ENCODE measurements around the gene CPA5.

The CPA5 gene

DNA sequence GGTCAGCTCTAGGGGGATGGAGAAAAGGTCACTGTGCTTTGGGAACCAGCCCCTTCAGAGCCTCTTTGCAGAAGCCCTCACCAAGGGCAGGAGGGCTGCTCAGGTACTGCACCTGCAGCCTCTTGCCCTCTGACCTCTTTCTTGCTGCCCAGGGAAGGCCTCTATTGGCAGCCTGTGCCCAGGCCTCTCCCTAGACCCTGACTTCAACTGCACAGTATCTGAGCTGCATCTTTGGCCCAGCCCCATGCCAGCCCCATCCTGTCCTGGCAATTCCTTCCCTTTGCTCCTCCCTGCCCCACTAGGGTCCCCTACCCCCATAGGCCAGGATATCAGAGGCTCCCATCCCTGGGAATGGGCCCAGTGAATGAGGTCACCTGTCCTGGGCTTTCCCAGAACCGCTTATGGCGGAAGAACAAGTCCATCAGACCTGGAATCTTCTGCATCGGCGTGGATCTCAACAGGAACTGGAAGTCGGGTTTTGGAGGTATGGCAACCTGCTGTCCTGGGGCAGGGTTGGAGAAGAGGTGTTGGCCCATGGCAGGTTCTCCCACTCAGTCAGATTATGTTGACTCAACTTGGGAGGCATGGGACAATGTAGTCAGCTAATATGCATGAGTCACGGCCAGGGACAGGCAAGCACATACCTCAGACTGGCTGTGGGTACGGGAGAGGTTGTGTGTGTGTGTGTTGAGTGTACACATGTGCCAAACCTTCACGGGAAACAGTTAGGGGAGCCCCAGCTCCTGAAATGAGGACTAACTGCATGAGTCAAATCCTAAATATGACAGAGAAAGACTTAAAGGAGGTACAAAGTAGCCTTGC is 18.6 kb downstream of the CPA5 start:
- Mint-ChIP-seq H3K27me3 (ENCODE audit: low read depth) (no peaks in the 10 kb centered on the region), H3K4me3 (no peak overlapping the region), H3K36me3 (ENCODE audit: low read depth) (no peaks in the 10 kb centered on the region), H3K9me3 (peaks cover 16% of the 10 kb centered on the region), H3K27ac (peak overlapping the region; percentile 81 to 93 (median 87)), H3K4me1 (peaks cover 47% of the 10 kb centered on the region)
- TF ChIP-seq, protein P1, sequence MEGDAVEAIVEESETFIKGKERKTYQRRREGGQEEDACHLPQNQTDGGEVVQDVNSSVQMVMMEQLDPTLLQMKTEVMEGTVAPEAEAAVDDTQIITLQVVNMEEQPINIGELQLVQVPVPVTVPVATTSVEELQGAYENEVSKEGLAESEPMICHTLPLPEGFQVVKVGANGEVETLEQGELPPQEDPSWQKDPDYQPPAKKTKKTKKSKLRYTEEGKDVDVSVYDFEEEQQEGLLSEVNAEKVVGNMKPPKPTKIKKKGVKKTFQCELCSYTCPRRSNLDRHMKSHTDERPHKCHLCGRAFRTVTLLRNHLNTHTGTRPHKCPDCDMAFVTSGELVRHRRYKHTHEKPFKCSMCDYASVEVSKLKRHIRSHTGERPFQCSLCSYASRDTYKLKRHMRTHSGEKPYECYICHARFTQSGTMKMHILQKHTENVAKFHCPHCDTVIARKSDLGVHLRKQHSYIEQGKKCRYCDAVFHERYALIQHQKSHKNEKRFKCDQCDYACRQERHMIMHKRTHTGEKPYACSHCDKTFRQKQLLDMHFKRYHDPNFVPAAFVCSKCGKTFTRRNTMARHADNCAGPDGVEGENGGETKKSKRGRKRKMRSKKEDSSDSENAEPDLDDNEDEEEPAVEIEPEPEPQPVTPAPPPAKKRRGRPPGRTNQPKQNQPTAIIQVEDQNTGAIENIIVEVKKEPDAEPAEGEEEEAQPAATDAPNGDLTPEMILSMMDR (IDR thresholded peaks at IDR 0.05; ENCODE audit: unreplicated experiment in 3 of 3), result no peak

DNA sequence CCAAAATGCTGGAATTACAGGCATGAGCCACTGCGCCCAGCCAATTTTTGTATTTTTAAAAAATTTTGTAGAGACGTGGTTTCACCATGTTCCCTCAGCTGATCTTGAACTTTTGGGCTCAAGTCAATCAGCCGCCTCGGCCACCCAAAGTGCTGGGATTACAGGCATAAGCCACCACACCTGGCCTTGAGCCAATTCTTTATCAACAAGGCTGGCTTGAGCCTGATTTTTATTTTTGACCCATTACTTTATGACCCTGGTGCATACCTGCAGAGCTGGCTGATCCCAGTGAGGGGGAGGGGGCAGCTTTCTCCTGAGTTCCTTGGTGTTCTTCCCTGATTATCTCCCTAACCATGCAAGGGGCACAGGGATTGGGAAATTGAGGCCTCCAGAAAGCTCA is 19.8 kb downstream of the CPA5 start:
- no peaks in the 10 kb centered on the region for H3K27me3 Mint-ChIP-seq (ENCODE audit: low read depth)
- peak overlapping the region; percentile 93 to 99 (median 94) for H3K27ac Mint-ChIP-seq
- H3K36me3 Mint-ChIP-seq (ENCODE audit: low read depth), result no peaks in the 10 kb centered on the region
- TF ChIP-seq, protein P1 (IDR thresholded peaks at IDR 0.05; ENCODE audit: unreplicated experiment in 3 of 3), result no peak
- no peak overlapping the region for H3K4me3 Mint-ChIP-seq
- H3K4me1 Mint-ChIP-seq, result peaks cover 59% of the 10 kb centered on the region
- peaks cover 12% of the 10 kb centered on the region for H3K9me3 Mint-ChIP-seq

DNA sequence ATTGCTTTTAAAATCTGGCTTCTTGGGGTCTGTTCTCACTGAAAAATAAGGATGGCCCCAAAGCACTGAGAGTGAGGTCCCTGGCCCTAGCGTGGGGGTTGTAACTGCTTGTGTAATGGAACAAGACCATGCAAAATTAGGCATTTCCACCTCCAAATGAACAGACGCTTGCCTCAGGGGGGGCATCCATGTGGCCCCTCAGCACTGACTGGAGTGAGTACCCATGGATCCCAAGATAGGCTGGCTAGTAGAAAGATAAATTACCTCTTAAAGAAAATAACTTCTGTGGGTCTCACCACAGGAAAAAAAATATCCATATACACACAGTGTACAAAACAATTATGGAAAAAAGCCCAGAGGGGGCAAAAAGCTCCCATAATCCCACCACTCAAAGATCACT is 20.5 kb downstream of the CPA5 start:
- no peaks in the 10 kb centered on the region for H3K36me3 Mint-ChIP-seq (ENCODE audit: low read depth)
- peak overlapping the region in 2 of 3 experiments; percentile 22 to 65 for H3K4me3 Mint-ChIP-seq
- H3K27me3 Mint-ChIP-seq (ENCODE audit: low read depth), result no peaks in the 10 kb centered on the region
- H3K9me3 Mint-ChIP-seq, result peaks cover 7% of the 10 kb centered on the region
- H3K4me1 Mint-ChIP-seq, result peaks cover 65% of the 10 kb centered on the region
- peak overlapping the region; percentile 93 to 99 (median 94) for H3K27ac Mint-ChIP-seq
- TF ChIP-seq, protein P1 (IDR thresholded peaks at IDR 0.05; ENCODE audit: unreplicated experiment in 3 of 3), result no peak

DNA sequence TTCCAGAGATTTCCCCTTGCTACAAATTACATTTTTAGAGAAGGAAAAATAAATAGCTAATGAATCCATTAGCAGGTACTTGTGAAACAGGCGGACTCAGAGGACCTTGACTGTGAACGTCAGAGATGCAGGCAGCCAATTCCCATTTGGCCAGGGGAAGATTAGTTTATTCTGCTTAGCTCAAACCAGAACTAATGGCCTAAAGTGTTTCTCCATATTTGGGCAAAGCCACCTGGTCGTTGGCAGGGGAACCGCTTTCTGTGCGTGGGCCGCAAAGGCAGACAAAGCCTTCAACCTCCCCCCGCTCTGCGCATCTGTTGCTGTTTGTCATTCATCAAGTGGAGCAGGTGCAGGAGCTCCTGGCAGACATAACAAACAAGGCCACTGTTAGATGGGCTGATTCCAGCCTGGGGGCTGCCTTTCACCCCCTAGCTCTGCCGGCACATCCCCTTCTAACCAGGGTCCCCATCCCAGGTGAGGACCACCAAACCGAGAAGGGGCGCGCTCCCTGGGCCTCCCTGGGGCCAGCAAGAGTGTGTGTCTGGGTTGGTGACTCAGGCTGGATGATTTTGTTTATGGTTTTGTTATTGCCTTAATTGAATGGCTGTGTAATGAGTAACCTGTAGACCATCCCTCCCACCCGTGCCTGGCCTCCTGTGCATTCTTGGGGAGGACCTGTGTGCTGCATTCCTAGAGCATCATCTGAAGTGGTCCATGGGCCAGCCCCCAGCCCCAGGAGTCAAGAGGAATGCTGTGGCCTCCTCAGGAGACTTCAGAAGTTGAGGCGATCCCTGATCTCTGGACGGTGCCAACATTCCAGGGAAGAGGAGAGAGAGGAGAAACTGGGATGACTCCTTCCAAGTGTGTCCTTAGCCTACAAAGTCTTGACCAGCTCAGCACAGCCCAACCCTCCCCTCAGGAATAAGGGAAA is 21.2 kb downstream of the CPA5 start:
- peak overlapping the region; percentile 93 to 99 (median 94) for H3K27ac Mint-ChIP-seq

DNA sequence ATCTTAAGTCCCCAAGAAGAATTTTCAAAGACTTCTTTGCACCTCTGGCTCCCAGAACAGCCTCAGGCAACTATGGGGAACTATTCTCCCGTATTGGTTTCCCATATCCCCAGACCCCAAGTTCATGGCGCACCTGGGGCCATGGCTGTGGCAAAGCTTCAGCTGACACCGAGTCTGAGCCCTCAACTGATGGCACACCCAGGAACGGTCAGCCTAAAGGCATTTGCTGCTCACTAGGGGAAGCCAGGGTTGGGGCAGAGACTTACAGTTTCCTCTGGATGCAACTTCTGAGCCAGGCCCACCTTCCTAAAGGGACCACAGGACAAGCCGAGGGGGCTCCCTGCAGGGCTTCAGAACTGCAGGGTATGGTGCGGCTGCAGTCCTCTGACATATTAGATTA is 21.9 kb downstream of the CPA5 start:
- no peaks in the 10 kb centered on the region for H3K36me3 Mint-ChIP-seq (ENCODE audit: low read depth)
- no peaks in the 10 kb centered on the region for H3K9me3 Mint-ChIP-seq
- H3K27ac Mint-ChIP-seq, result peak overlapping the region; percentile 93 to 99 (median 94)
- H3K4me3 Mint-ChIP-seq, result peak overlapping the region in 1 of 3 experiments; percentile 43
- H3K27me3 Mint-ChIP-seq (ENCODE audit: low read depth), result no peaks in the 10 kb centered on the region
- peaks cover 73% of the 10 kb centered on the region for H3K4me1 Mint-ChIP-seq
- TF ChIP-seq, protein P1 (IDR thresholded peaks at IDR 0.05; ENCODE audit: unreplicated experiment in 3 of 3), result no peak

More for the DNA sequence above, 21.2 kb downstream of the CPA5 start:
- Mint-ChIP-seq H3K4me1 (peaks cover 72% of the 10 kb centered on the region), H3K4me3 (peak overlapping the region in 2 of 3 experiments; percentile 21 to 65), H3K9me3 (no peaks in the 10 kb centered on the region), H3K36me3 (ENCODE audit: low read depth) (no peaks in the 10 kb centered on the region), H3K27me3 (ENCODE audit: low read depth) (no peaks in the 10 kb centered on the region)
- TF ChIP-seq, protein P1 (IDR thresholded peaks at IDR 0.05; ENCODE audit: unreplicated experiment in 3 of 3), result no peak
